GM12875 (cell line): ENCODE measurements around the gene LAMB4.

ENCODE experiments used
- H3K4me3 ChIP-seq: one replicate; pipeline ENCODE4 v1.5.1; 2011; ENCODE audit warnings: low read depth, low read length, control low read depth
- CTCF ChIP-seq: IDR thresholded peaks from 2 replicates; pipeline ENCODE4 v1.5.1; 2011; ENCODE audit warnings: low read depth, mild to moderate bottlenecking, control low read depth, inconsistent platforms, low read length, moderate library complexity, borderline replicate concordance; ENCODE audit not compliant: insufficient read depth

Gene LAMB4

DNA sequence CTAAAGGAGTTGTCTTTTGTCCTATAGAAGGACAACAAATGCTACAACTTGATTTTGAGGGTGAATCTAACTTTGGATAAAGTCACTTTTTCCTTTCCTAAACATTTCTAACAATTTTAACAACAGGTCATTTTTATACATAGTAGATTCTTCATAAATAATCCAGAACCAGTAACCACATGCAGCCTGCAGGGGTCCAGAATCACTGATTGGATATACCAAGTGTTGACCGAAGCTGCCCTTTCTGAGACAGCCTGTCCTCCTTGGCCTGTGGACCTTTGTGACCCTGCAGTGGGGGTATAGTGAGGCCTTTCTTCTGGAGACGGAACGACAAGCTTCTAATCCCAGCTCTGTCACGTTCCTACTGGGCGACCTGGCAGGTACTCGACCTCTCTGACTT, 34.8 kb upstream of the LAMB4 start:
- no peak for TF ChIP-seq CTCF
- H3K4me3 ChIP-seq: no peak overlapping the region

DNA sequence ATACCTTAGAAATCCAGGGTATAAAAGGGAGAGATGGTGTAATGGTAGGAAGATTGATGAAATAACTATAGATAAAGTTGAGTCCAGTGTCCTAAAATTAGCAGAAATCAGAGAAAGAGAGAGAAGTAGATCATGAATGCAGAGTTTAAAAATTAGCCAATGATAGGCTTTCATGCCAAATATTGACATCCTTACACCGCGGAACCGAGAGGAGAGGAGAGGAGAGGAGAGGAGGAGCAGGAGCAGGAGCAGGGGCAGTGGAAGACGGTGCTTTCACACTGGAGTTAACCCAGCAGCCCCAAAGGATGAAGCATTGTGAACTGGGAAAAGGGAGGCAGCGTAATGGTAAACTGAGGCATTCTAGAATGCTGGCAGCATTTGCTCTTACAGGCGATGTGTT, 34.2 kb upstream of the LAMB4 start:
- H3K4me3 ChIP-seq: no peak overlapping the region
- TF ChIP-seq CTCF: no peak

DNA sequence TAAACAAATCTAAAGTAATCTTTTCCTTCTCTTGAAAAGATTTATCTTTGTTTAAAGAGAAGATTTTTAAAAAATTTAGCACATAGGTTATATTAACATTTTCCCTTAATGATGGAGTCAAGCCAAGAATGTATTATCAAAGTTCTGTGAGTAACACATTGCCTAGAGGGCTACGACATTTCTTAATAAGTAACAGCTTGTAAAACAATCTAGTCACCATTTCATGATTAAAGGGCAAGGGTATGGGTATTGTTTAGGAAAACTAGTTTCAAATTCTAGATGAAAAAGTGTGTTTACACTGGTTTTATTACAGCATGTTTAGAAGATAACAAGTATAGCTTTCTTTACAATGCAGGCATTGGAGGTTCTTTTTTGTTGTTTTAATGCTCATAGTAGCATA, 28.6 kb upstream of the LAMB4 start:
- TF ChIP-seq CTCF: no peak
- H3K4me3 ChIP-seq: no peak overlapping the region

- TF ChIP-seq CTCF: no peak
Observed at GRCh38 chr7:108157606-108158335, 27.6 kb upstream of the LAMB4 start.

GRCh38 chr7:108156897-108157605, 26.9 kb upstream of the LAMB4 start:
- H3K4me3 ChIP-seq: no peak overlapping the region
- no peak for TF ChIP-seq CTCF

More at GRCh38 chr7:108157606-108158335, 27.6 kb upstream of the LAMB4 start:
- H3K4me3 ChIP-seq: no peak overlapping the region

DNA sequence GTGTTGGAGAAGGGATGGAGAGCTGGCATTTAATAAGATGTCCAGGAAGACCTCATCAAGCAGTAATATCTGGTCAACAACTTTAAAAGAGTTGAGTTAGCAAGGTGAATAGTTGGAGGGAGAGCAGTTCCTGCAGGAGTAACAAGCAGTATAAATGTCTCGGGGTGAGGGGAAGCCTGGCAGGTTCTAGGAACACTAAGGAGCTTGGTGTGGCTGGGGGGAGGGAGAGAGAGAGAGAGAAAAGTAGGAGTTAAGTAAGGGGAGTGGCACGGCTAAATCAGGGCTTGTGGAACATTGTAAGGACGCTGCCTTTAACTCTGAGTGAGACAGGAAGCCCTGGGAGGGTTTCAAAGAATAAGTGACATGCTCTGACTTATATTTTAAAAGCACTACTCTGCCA, 22.0 kb upstream of the LAMB4 start:
- TF ChIP-seq CTCF: no peak
- no peak overlapping the region for H3K4me3 ChIP-seq

GRCh38 chr7:108149908-108150307, 19.7 kb upstream of the LAMB4 start:
- TF ChIP-seq CTCF: no peak
- H3K4me3 ChIP-seq: no peak overlapping the region
